Liver (tissue), 9 donors: ENCODE results near the gene NAAA. TPM values are rescaled to one million over a fixed set of nuclear protein-coding genes. Genes with fewer than 3 reads are reported as not detected.

Source experiments
- DNase-seq: peaks from one replicate; pipeline ENCODE4 v3.0.0-alpha.2; 2017; ENCODE audit warnings: low spot score
- H3K27ac ChIP-seq, 2 donors: one replicate each; pipeline ENCODE4 v1.7.0; 2013; ENCODE audit warnings: inconsistent platforms in 2 of 2, low read length in 2 of 2, control low read depth in 1 of 2, low read depth in 1 of 2, mild to moderate bottlenecking in 1 of 2
- H3K27me3 ChIP-seq, 4 donors: one replicate each; pipeline versions ENCODE4 v1.6.1 to v1.7.0; 2013; ENCODE audit warnings: low read length in 3 of 4, inconsistent platforms in 1 of 4, mild to moderate bottlenecking in 1 of 4, moderate library complexity in 1 of 4; ENCODE audit not compliant: control insufficient read depth in 4 of 4, insufficient read depth in 4 of 4
- H3K36me3 ChIP-seq, 4 donors: one replicate each; pipeline versions ENCODE4 v1.6.1 to v1.7.0; 2013; ENCODE audit warnings: low read length in 3 of 4, mild to moderate bottlenecking in 3 of 4, low read depth in 1 of 4, moderate library complexity in 1 of 4; ENCODE audit not compliant: control insufficient read depth in 4 of 4, insufficient read depth in 3 of 4
- H3K4me1 ChIP-seq, 4 donors: one replicate each; pipeline versions ENCODE4 v1.6.1 to v1.7.0; 2013; ENCODE audit warnings: low read length in 3 of 4, mild to moderate bottlenecking in 3 of 4, moderate library complexity in 1 of 4; ENCODE audit not compliant: control insufficient read depth in 4 of 4, insufficient read depth in 4 of 4
- H3K4me3 ChIP-seq, 3 donors: one replicate each; pipeline versions ENCODE4 v1.6.1 to v1.7.0; 2013; ENCODE audit warnings: low read length in 3 of 3, control low read depth in 1 of 3, low read depth in 1 of 3, mild to moderate bottlenecking in 1 of 3
- H3K9ac ChIP-seq, 2 donors: one replicate each; pipeline ENCODE4 v1.7.0; 2013; ENCODE audit warnings: low read length in 2 of 2, mild to moderate bottlenecking in 2 of 2, moderate library complexity in 2 of 2, control low read depth in 1 of 2, low read depth in 1 of 2
- H3K9me3 ChIP-seq, 4 donors: one replicate each; pipeline versions ENCODE4 v1.6.1 to v1.7.0; 2013; ENCODE audit warnings: low read length in 3 of 4; ENCODE audit not compliant: control insufficient read depth in 4 of 4
- ATF3 ChIP-seq: IDR thresholded peaks from 2 replicates; pipeline ENCODE4 v1.6.1; 2016; ENCODE audit warnings: antibody characterized with exemption
- CTCF ChIP-seq: fragments of 150-350 bp; IDR thresholded peaks from 2 replicates; pipeline ENCODE4 v1.5.1; 2017; ENCODE audit warnings: improper control_type of control experiment, low read depth, low read length; ENCODE audit not compliant: missing input control
- FOXA1 ChIP-seq: IDR thresholded peaks from 2 replicates; pipeline ENCODE4 v1.6.1; 2016; ENCODE audit warnings: antibody characterized with exemption
- GABPA ChIP-seq, 2 donors: IDR thresholded peaks in 1 of 2; conservative IDR thresholded peaks in 1 of 2; 2 replicates each; pipeline ENCODE4 v1.6.1; 2016; ENCODE audit warnings: antibody characterized with exemption in 2 of 2, mild to moderate bottlenecking in 1 of 2, moderate library complexity in 1 of 2
- JUND ChIP-seq, 2 donors: IDR thresholded peaks; 2 replicates each; pipeline ENCODE4 v1.6.1; 2016; ENCODE audit warnings: antibody characterized with exemption in 2 of 2
- MAX ChIP-seq: IDR thresholded peaks from 2 replicates; pipeline ENCODE4 v1.6.1; 2016; ENCODE audit warnings: antibody characterized with exemption
- NR2F2 ChIP-seq: IDR thresholded peaks from 2 replicates; pipeline ENCODE4 v1.6.1; 2016; ENCODE audit warnings: antibody characterized with exemption
- RAD21 ChIP-seq, 2 donors: IDR thresholded peaks; 2 replicates each; pipeline ENCODE4 v1.6.1; 2016; ENCODE audit warnings: antibody characterized with exemption in 2 of 2, mild to moderate bottlenecking in 2 of 2
- RXRA ChIP-seq, 2 donors: IDR thresholded peaks; 2 replicates each; pipeline ENCODE4 v1.6.1; 2017 to 2018; ENCODE audit warnings: antibody characterized with exemption in 2 of 2, mild to moderate bottlenecking in 1 of 2
- TAF1 ChIP-seq: conservative IDR thresholded peaks from 2 replicates; pipeline ENCODE4 v1.6.1; 2016; ENCODE audit warnings: antibody characterized with exemption, mild to moderate bottlenecking
- YY1 ChIP-seq: IDR thresholded peaks from 2 replicates; pipeline ENCODE4 v1.6.1; 2016; ENCODE audit warnings: antibody characterized with exemption, mild to moderate bottlenecking
- ZBTB33 ChIP-seq: IDR thresholded peaks from 2 replicates; pipeline ENCODE4 v1.6.1; 2016; ENCODE audit warnings: antibody characterized with exemption
- WGBS: extraction: QIAGEN DNeasy Blood & Tissue Kit; methylation state at CpG from one replicate; pipeline ENCODE4 v1.1.7; 2013; 5-methylcytosine and 5-hydroxymethylcytosine counted together
- polyA plus RNA-seq, 2 donors: library from polyadenylated mRNA; stranded (reverse) in 1 of 2; unstranded in 1 of 2; fragments of 200-250 nt in 1 of 2; fragments of >200 nt in 1 of 2; fragmentation: Nextera tagmentation in 1 of 2; extraction: Ambion mirVana in 1 of 2; gene quantifications; one replicate each; pipeline versions ENCODE4 v1.2.1 to v1.2.3, GENCODE V29; 2013 to 2015
- total RNA-seq, 2 donors: library from RNA; depleted of rRNA; stranded (reverse); fragments of >200 nt; gene quantifications; one replicate each; pipeline ENCODE4 v1.2.3, GENCODE V29; 2014
- TF ChIP-seq, protein P1 (sequence below): IDR thresholded peaks from 2 replicates; pipeline ENCODE4 v1.6.1; 2016; ENCODE audit warnings: antibody characterized with exemption, mild to moderate bottlenecking
- donor health status: healthy.
- donor health status: healthy.
- donor health status: healthy.
- donor health status: healthy.
- donor health status: healthy.

The NAAA gene
- total and polyA plus RNA-seq, 4 donors, result 42.2 to 122 (median 57.2) TPM

- TF ChIP-seq YY1, result no peak
- TF ChIP-seq NR2F2, result no peak
- no peak for TF ChIP-seq ATF3
- TF ChIP-seq, protein P1, sequence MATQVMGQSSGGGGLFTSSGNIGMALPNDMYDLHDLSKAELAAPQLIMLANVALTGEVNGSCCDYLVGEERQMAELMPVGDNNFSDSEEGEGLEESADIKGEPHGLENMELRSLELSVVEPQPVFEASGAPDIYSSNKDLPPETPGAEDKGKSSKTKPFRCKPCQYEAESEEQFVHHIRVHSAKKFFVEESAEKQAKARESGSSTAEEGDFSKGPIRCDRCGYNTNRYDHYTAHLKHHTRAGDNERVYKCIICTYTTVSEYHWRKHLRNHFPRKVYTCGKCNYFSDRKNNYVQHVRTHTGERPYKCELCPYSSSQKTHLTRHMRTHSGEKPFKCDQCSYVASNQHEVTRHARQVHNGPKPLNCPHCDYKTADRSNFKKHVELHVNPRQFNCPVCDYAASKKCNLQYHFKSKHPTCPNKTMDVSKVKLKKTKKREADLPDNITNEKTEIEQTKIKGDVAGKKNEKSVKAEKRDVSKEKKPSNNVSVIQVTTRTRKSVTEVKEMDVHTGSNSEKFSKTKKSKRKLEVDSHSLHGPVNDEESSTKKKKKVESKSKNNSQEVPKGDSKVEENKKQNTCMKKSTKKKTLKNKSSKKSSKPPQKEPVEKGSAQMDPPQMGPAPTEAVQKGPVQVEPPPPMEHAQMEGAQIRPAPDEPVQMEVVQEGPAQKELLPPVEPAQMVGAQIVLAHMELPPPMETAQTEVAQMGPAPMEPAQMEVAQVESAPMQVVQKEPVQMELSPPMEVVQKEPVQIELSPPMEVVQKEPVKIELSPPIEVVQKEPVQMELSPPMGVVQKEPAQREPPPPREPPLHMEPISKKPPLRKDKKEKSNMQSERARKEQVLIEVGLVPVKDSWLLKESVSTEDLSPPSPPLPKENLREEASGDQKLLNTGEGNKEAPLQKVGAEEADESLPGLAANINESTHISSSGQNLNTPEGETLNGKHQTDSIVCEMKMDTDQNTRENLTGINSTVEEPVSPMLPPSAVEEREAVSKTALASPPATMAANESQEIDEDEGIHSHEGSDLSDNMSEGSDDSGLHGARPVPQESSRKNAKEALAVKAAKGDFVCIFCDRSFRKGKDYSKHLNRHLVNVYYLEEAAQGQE, result no peak
- no peak for TF ChIP-seq JUND (IDR thresholded peaks at IDR 0.05)
- TF ChIP-seq RXRA (IDR thresholded peaks at IDR 0.05), result no peak
- no peak for TF ChIP-seq TAF1
- TF ChIP-seq GABPA (IDR thresholded peaks at IDR 0.05 in 1 of 2, conservative IDR thresholded peaks at IDR 0.05 in 1 of 2), result no peak
- TF ChIP-seq ZBTB33, result no peak
- TF ChIP-seq CTCF, result no peak
- no peak for TF ChIP-seq MAX
- no peak for TF ChIP-seq FOXA1
- TF ChIP-seq RAD21 (IDR thresholded peaks at IDR 0.05), result no peak
- no peaks in the 10 kb centered on the region for H3K9me3 ChIP-seq
- H3K27ac ChIP-seq, result no peak overlapping the region
- no peaks in the 10 kb centered on the region for H3K36me3 ChIP-seq
- H3K4me1 ChIP-seq, result no peaks in the 10 kb centered on the region
- DNase-seq, result no peak
- no peak overlapping the region for H3K4me3 ChIP-seq
- no peak overlapping the region for H3K9ac ChIP-seq
- 79% methylated on average over 3 of the region's 3 CpGs for WGBS
- no peaks in the 10 kb centered on the region for H3K27me3 ChIP-seq
Observed at GRCh38 chr4:75907966-75908365, 32.8 kb downstream of the NAAA start.

GRCh38 chr4:75904076-75904475 is 36.7 kb downstream of the NAAA start:
- Histone ChIP-seq H3K4me3 (no peak overlapping the region), H3K9ac (no peak overlapping the region), H3K4me1 (no peaks in the 10 kb centered on the region), H3K27ac (no peak overlapping the region), H3K36me3 (no peaks in the 10 kb centered on the region), H3K27me3 (no peaks in the 10 kb centered on the region), H3K9me3 (no peaks in the 10 kb centered on the region)
- DNase-seq, result no peak
- 77% methylated on average over 5 of the region's 5 CpGs for WGBS
- TF ChIP-seq JUND (IDR thresholded peaks at IDR 0.05) (no peak), MAX (no peak), TAF1 (no peak), YY1 (no peak), CTCF (no peak), ZBTB33 (no peak), RXRA (IDR thresholded peaks at IDR 0.05) (no peak)
